Articular chondrocyte of knee joint (primary cell): ENCODE data around the gene TMPRSS12. TPM values are rescaled to one million over a fixed set of nuclear protein-coding genes. Genes with fewer than 3 reads are reported as not detected.

ENCODE experiments used
- small RNA-seq: library from RNA; depleted of rRNA; stranded (forward); fragments of <200 nt; gene quantifications from one replicate; pipeline ENCODE3, GENCODE V24; 2012
- total RNA-seq: library from RNA; depleted of rRNA; stranded (reverse); fragments of >200 nt; gene quantifications from 2 replicates; pipeline ENCODE4 v1.2.3, GENCODE V29; 2012

Gene TMPRSS12
- not detected in 2 replicates for total RNA-seq

GRCh38 chr12:50842637-50843493 is at the start of gene TMPRSS12:
TSS of gene TMPRSS12 (plus strand) at chr12:50842926. CDS start at chr12:50842965, 39 bp downstream.

Small RNA genes lying within 50 kb of the gene (small RNA-seq; reads per million reads assigned to genes)
- gene AC013244.2 (not detected), gene RN7SL519P (not detected)

Other genes starting within 250 kb of the TMPRSS12 start
- 29.7 and 34.0 TPM in 2 replicates for gene ATF1, start 78.8 kb upstream of the TMPRSS12 start, total RNA-seq
- not detected in 2 replicates for gene HIGD1C, start 109.6 kb downstream of the TMPRSS12 start, total RNA-seq
- gene SLC11A2, start 183.5 kb downstream of the TMPRSS12 start, total RNA-seq, result 55.6 and 56.4 TPM in 2 replicates
- 55.1 and 64.2 TPM in 2 replicates for gene LETMD1, start 205.4 kb downstream of the TMPRSS12 start, total RNA-seq
- gene CSRNP2, start 240.7 kb downstream of the TMPRSS12 start, total RNA-seq, result 24.3 and 27.1 TPM in 2 replicates